GM12878 (cell line): ENCODE results near the gene DNMT1. TPM values are rescaled to one million over a fixed set of nuclear protein-coding genes. Genes with fewer than 3 reads are reported as not detected.

Experiments used
- ATAC-seq: fragments of 200-7000 bp; cut with Tn5 transposase; 3 replicates; pipeline ENCODE4 v1.9.1; 2020; ENCODE audit warnings: mild to moderate bottlenecking, moderate library complexity
- BruUV-seq: library from RNA; stranded (reverse); fragments of 400-500 nt; replicated peaks from 2 replicates; lab custom pipeline; 2021; lab: Mats Ljungman, UMichigan
- CTCF ChIA-PET: fragments of 300-600 bp; sonication (Branson Sonifier 250); formaldehyde crosslinking; extraction: SDS; loops from one replicate; lab custom pipeline; 2021; ENCODE audit warnings: inconsistent platforms; lab: Yijun Ruan, JAX
- POLR2A ChIA-PET: fragments of 350-600 bp; formaldehyde crosslinking; extraction: SDS; loops from one replicate; lab custom pipeline; 2021; ENCODE audit warnings: inconsistent platforms; lab: Charles Lee
- RAD21 ChIA-PET: fragments of 300-600 bp; sonication (Branson Sonifier 250); formaldehyde crosslinking; loops from one replicate; lab custom pipeline; 2023; ENCODE audit warnings: antibody characterized with exemption; ENCODE audit not compliant: unreplicated experiment; lab: Charles Lee
- SMC1A ChIA-PET: fragments of 300-600 bp; sonication (Branson Sonifier 250); formaldehyde crosslinking; loops from one replicate; lab custom pipeline; 2023; ENCODE audit not compliant: unreplicated experiment, uncharacterized antibody; lab: Charles Lee
- DNase-seq: peaks from one replicate; pipeline ENCODE4 v3.0.0-alpha.2; 2011; ENCODE audit warnings: low read depth, low spot score
- FAIRE-seq: peaks from 3 replicates; lab custom pipeline; 2011; peaks lifted over from hg19 to GRCh38; lab: Jason Lieb, UNC
- H2AFZ ChIP-seq: 2 replicates; pipeline ENCODE4 v1.6.0; 2011; ENCODE audit warnings: low read depth, low read length, control low read depth; ENCODE audit not compliant: control insufficient read depth
- H3K27ac ChIP-seq: 2 replicates; pipeline ENCODE4 v1.5.1; 2011; ENCODE audit warnings: control low read depth; ENCODE audit not compliant: control insufficient read depth, insufficient read depth
- H3K27me3 ChIP-seq, 2 experiments: replicated peaks in 1 of 2; 2 replicates each; pipeline versions ENCODE4 v1.6.0 to v1.6.1; 2011; ENCODE audit warnings: low read length in 1 of 2; ENCODE audit not compliant: control insufficient read depth in 2 of 2, insufficient read depth in 2 of 2
- H3K36me3 ChIP-seq, 2 experiments: 2 replicates each; pipeline ENCODE4 v1.5.1; 2011; ENCODE audit warnings: low read length in 1 of 2; ENCODE audit not compliant: control insufficient read depth in 2 of 2, insufficient read depth in 2 of 2
- H3K4me1 ChIP-seq: 2 replicates; pipeline ENCODE4 v1.6.1; 2011; ENCODE audit warnings: mild to moderate bottlenecking, low read length, moderate library complexity, mixed read lengths; ENCODE audit not compliant: control insufficient read depth, insufficient read depth
- H3K4me2 ChIP-seq: 2 replicates; pipeline ENCODE4 v1.6.0; 2011; ENCODE audit warnings: control low read depth; ENCODE audit not compliant: control insufficient read depth, insufficient read depth
- H3K4me3 ChIP-seq: fragments of 200-600 bp; sonication (generic); 2 replicates; pipeline ENCODE4 v1.5.1; 2016
- H3K79me2 ChIP-seq: 2 replicates; pipeline ENCODE4 v1.6.0; 2011; ENCODE audit warnings: low read length; ENCODE audit not compliant: control insufficient read depth, insufficient read depth
- H3K9ac ChIP-seq: 2 replicates; pipeline ENCODE4 v1.8.0; 2011; ENCODE audit warnings: low read length, control low read depth, mixed read lengths; ENCODE audit not compliant: control insufficient read depth, insufficient read depth
- H3K9me3 ChIP-seq: replicated peaks from 3 replicates; pipeline ENCODE4 v1.5.1; 2011; ENCODE audit warnings: mild to moderate bottlenecking, low read length; ENCODE audit not compliant: control insufficient read depth, insufficient read depth
- H4K20me1 ChIP-seq: 2 replicates; pipeline ENCODE4 v1.6.0; 2011; ENCODE audit not compliant: control insufficient read depth, insufficient read depth
- BRCA1 ChIP-seq: IDR thresholded peaks from 2 replicates; pipeline ENCODE4 v1.6.1; 2011; ENCODE audit warnings: low read depth, low read length, improper control_type of control experiment
- JUNB ChIP-seq: IDR thresholded peaks from 2 replicates; pipeline ENCODE4 v1.6.1; 2016; ENCODE audit warnings: antibody characterized with exemption, mild to moderate bottlenecking
- NFYA ChIP-seq: IDR thresholded peaks from 2 replicates; pipeline ENCODE4 v1.6.1; 2011; ENCODE audit warnings: low read depth, mild to moderate bottlenecking, low read length, improper control_type of control experiment, borderline replicate concordance
- RFX5 ChIP-seq: IDR thresholded peaks from 2 replicates; pipeline ENCODE4 v1.6.1; 2011; ENCODE audit warnings: low read depth, low read length, improper control_type of control experiment
- ZNF274 ChIP-seq: IDR thresholded peaks from one replicate; pipeline ENCODE4 v1.8.0; 2011; ENCODE audit not compliant: insufficient read length, insufficient read depth
- WGBS: methylation state at CpG from one replicate; pipeline ENCODE4 v1.1.6; 2016; ENCODE audit warnings: low lambda C conversion rate; ENCODE audit not compliant: insufficient replicate concordance, insufficient coverage; ENCODE audit errors: missing lambda C conversion rate; 5-methylcytosine and 5-hydroxymethylcytosine counted together
- in situ Hi-C: fragments of 300-500 bp; cut with MboI; formaldehyde crosslinking; loops from 9 replicates; pipeline ENCODE4 v1.14.3; 2018; ENCODE audit warnings: mixed read lengths
- intact Hi-C: fragments of 100-400 bp; cut with micrococcal nuclease; formaldehyde crosslinking; loops from one replicate; pipeline ENCODE4 v1.14.2; 2022; ENCODE audit not compliant: unreplicated experiment
- polyA plus RNA-seq, 11 experiments: library from polyadenylated mRNA; depleted of rRNA in 4 of 11; unstranded in 6 of 11; stranded (reverse) in 5 of 11; fragments of >200 nt; fragmentation: Nextera tagmentation in 4 of 11; fragmentation: Illumina TruSeq in 1 of 11; extraction: Ambion mirVana in 4 of 11; extraction: Trizol in 1 of 11; gene quantifications; 1 replicate in 1 of 11; 2 replicates in 10 of 11; pipeline versions ENCODE4 v1.2.1 to v1.2.3, GENCODE V29; 2011 to 2016; ENCODE audit warnings: inconsistent platforms in 2 of 11, missing spikeins in 2 of 11, low read depth in 1 of 11
- total RNA-seq, 4 experiments: library from RNA; depleted of rRNA in 3 of 4; stranded (reverse); fragments of >200 nt in 3 of 4; fragmentation: Illumina TruSeq in 1 of 4; extraction: Trizol in 1 of 4; gene quantifications; 2 replicates each; pipeline versions ENCODE4 v1.2.1 to v1.2.3, GENCODE V29; 2013 to 2021
- TF ChIP-seq, protein P1 (sequence below), 3 experiments: IDR thresholded peaks in 2 of 3; conservative IDR thresholded peaks in 1 of 3; 2 replicates each; pipeline ENCODE4 v1.5.1; 2011; ENCODE audit warnings: low read depth in 3 of 3, low read length in 3 of 3, mild to moderate bottlenecking in 3 of 3, control low read depth in 2 of 3, moderate library complexity in 2 of 3, inconsistent platforms in 1 of 3, mixed read lengths in 1 of 3; ENCODE audit not compliant: control insufficient read depth in 2 of 3, insufficient read depth in 1 of 3; ENCODE audit errors: extremely low read depth in 1 of 3

Gene DNMT1
- total and polyA plus RNA-seq, 10 of the 15 experiments (the other 5 are each of a cell fraction or from before 2014, with no cell fraction given), result 70.0 to 290 (median 133) TPM

DNA sequence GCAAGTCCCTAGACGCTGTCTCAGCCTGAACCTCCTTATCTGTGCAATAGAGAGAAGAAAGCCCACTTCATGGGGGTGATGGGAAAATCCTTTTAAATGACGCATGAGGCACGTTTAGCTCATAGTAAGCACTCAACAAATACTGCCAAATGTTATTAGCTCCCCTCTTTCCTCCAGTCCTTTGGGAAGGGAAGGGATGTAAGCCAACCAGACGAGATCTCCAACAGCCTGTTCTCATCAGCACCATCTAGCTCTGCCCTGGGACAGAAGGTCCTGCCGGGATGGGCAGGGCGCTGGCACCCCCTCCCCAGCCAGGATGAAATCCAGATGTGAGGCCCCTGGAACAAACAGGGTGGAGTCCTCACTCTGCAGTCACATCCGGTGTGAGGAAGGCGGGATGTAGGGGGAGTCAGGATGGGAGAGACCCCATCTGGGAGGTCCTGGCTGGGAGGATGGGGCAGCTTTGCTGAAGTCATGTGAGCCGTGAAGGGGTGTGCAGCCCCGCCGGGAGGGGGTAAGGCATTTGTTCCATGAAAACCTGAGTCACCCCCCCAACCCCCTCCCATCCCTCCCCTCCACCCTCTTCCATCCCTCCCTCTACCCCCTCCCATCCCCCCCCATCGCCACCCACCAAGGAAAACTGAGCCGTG is 31.7 kb upstream of the DNMT1 start:
- no peak overlapping the region for H3K27ac ChIP-seq
- CTCF ChIA-PET, result interaction anchor here (0.5 to 9.8 kb wide), 5 partner anchors 8 to 35 kb away, joined by 3 to 148 read pairs (median 7); partner anchors contain the start of gene MRPL4
- 80% methylated on average over 12 of the region's 13 CpGs for WGBS
- no peak overlapping the region for H2AFZ ChIP-seq
- TF ChIP-seq NFYA (no peak), JUNB (no peak), BRCA1 (no peak), ZNF274 (no peak), RFX5 (no peak)
- TF ChIP-seq, protein P1, sequence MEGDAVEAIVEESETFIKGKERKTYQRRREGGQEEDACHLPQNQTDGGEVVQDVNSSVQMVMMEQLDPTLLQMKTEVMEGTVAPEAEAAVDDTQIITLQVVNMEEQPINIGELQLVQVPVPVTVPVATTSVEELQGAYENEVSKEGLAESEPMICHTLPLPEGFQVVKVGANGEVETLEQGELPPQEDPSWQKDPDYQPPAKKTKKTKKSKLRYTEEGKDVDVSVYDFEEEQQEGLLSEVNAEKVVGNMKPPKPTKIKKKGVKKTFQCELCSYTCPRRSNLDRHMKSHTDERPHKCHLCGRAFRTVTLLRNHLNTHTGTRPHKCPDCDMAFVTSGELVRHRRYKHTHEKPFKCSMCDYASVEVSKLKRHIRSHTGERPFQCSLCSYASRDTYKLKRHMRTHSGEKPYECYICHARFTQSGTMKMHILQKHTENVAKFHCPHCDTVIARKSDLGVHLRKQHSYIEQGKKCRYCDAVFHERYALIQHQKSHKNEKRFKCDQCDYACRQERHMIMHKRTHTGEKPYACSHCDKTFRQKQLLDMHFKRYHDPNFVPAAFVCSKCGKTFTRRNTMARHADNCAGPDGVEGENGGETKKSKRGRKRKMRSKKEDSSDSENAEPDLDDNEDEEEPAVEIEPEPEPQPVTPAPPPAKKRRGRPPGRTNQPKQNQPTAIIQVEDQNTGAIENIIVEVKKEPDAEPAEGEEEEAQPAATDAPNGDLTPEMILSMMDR (IDR thresholded peaks at IDR 0.05 in 2 of 3, conservative IDR thresholded peaks at IDR 0.05 in 1 of 3; ENCODE audit: control insufficient read depth in 2 of 3, extremely low read depth in 1 of 3, insufficient read depth in 1 of 3, low read depth in 3 of 3, low read length in 3 of 3), result no peak
- TF ChIP-seq, all 136 proteins: peak for 0
- ChIA-PET SMC1A (interaction anchor here (0.6 to 8.8 kb wide), 8 partner anchors 17 to 298 kb away, joined by 3 to 78 read pairs (median 4); partner anchors contain the start of gene DNMT1), RAD21 (interaction anchor here (0.8 to 8.2 kb wide), 4 partner anchors 9 to 32 kb away, joined by 3 to 98 read pairs (median 6); partner anchors contain the start of gene MRPL4), POLR2A (interaction anchor here (0.6 kb wide), 1 partner anchor 211 kb away, joined by 5 read pairs; no protein-coding TSS in a partner anchor)
- Histone ChIP-seq H3K9ac (no peak overlapping the region), H3K4me2 (no peak overlapping the region), H3K79me2 (peaks cover 59% of the 10 kb centered on the region), H3K36me3 (peaks cover 5 to 11% of the 10 kb centered on the region in 2 experiments; a peak in 3 of 4 replicates), H4K20me1 (no peaks in the 10 kb centered on the region), H3K4me3 (no peak overlapping the region), H3K9me3 (no peaks in the 10 kb centered on the region; the same call in 2 of the 3 replicates), H3K27me3 (no peaks in the 10 kb centered on the region), H3K4me1 (peaks cover 31% of the 10 kb centered on the region)
- FAIRE-seq (no peak), DNase-seq (no peak), ATAC-seq (no peak)
- in situ Hi-C loops (loop anchor here (25.0 kb wide), 1 partner anchor 1089 kb away; the partner anchor contains the start of genes OR7G3 and ZNF317), intact Hi-C loops (no loop called here)
- BruUV-seq, result no TSS peak
